Measurements from ENCODE around the gene APEH.

DNA sequence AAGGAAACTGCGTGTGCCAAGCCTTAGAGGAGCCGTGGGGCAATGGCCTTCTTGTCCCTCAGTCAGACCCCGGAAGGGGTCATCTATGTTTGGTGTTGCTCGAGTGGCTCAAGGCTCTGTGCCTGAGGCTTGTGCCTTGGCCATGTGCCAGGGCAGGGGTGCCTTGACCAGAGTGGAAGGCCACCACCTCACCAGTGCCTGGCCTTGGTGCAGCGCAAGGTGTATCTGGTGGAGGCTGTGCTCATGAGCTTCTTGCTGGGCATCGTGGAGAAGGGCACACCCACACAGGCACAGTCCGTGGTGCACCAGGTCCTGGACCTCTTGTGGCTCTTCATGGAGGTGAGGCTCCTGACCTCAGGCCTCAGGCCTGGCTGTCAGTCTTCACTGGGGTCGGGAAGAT, 25.9 kb downstream of the APEH start:
- TF ChIP-seq CTCF (IDR thresholded peaks at IDR 0.05) (no peak), EZH2 (IDR thresholded peaks at IDR 0.05; ENCODE audit: borderline replicate concordance, insufficient read depth, low read depth, low read length, poor library complexity, severe bottlenecking) (no peak)

All from B cell (primary cell).